K562 (cell line): Measurements from ENCODE around the gene RSPH1. TPM values are rescaled to one million over a fixed set of nuclear protein-coding genes. Genes with fewer than 3 reads are reported as not detected.

Source experiments
- ATAC-seq: fragments of 200-7000 bp; cut with Tn5 transposase; 3 replicates; pipeline ENCODE4 v1.9.1; 2020; ENCODE audit warnings: moderate library complexity
- BruUV-seq: library from RNA; stranded (reverse); fragments of 400-500 nt; replicated peaks from 2 replicates; lab custom pipeline; 2021; lab: Mats Ljungman, UMichigan
- CTCF ChIA-PET: fragments of 300-600 bp; formaldehyde crosslinking; extraction: SDS; loops from one replicate; lab custom pipeline; 2021; ENCODE audit warnings: low intra/inter-chr PET ratio; lab: Yijun Ruan, JAX
- POLR2A ChIA-PET: fragments of 300-600, 350-650 bp; sonication (Branson Sonifier 250); formaldehyde crosslinking; extraction: SDS; loops from one replicate; lab custom pipeline; 2021; ENCODE audit warnings: antibody characterized with exemption, inconsistent platforms; lab: Yijun Ruan, JAX
- DNase-seq, 4 experiments: peaks; one replicate each; pipeline versions ENCODE4 v3.0.0 to v3.0.0-alpha.2; 2011 to 2018; ENCODE audit warnings: low spot score in 3 of 4, mixed read lengths in 3 of 4; ENCODE audit errors: extremely low read depth in 1 of 4
- FAIRE-seq: peaks from 2 replicates; lab custom pipeline; 2011; peaks lifted over from hg19 to GRCh38; lab: Jason Lieb, UNC
- H2AFZ ChIP-seq: 2 replicates; pipeline ENCODE4 v1.6.0; 2011; ENCODE audit warnings: low read depth, low read length, control low read depth, inconsistent platforms
- H3K27ac ChIP-seq: fragments of 200-600 bp; 3 replicates; pipeline ENCODE4 v1.8.0; 2011; ENCODE audit warnings: low read depth, mild to moderate bottlenecking, control low read depth, inconsistent platforms, low read length, moderate library complexity, mixed read lengths; ENCODE audit errors: extremely low read depth
- H3K27me3 ChIP-seq, 2 experiments: fragments of 300-600 bp in 1 of 2; 2 replicates in 1 of 2; 3 replicates in 1 of 2; pipeline versions ENCODE4 v1.6.0 to v1.8.0; 2011; ENCODE audit warnings: inconsistent platforms in 2 of 2, low read length in 2 of 2, mild to moderate bottlenecking in 1 of 2, mixed read lengths in 1 of 2, moderate library complexity in 1 of 2; ENCODE audit not compliant: control insufficient read depth in 2 of 2, insufficient read depth in 2 of 2
- H3K36me3 ChIP-seq: fragments of 300-600 bp; 3 replicates; pipeline ENCODE4 v1.8.0; 2011; ENCODE audit warnings: mild to moderate bottlenecking, low read length, inconsistent platforms; ENCODE audit not compliant: control insufficient read depth, insufficient read depth
- H3K4me1 ChIP-seq, 2 experiments: fragments of 200-600 bp in 1 of 2; replicated peaks in 1 of 2; 2 replicates in 1 of 2; 3 replicates in 1 of 2; pipeline versions ENCODE4 v1.5.1 to v1.8.0; 2011; ENCODE audit warnings: inconsistent platforms in 2 of 2, low read length in 2 of 2, mild to moderate bottlenecking in 1 of 2, mixed read lengths in 1 of 2, moderate library complexity in 1 of 2; ENCODE audit not compliant: control insufficient read depth in 2 of 2, insufficient read depth in 2 of 2
- H3K4me2 ChIP-seq: 2 replicates; pipeline ENCODE4 v1.6.1; 2011; ENCODE audit warnings: low read length, control low read depth, inconsistent platforms, mixed read lengths; ENCODE audit not compliant: insufficient read depth
- H3K4me3 ChIP-seq: fragments of 200-600 bp; sonication (generic), shearing (Covaris generic); 2 replicates; pipeline ENCODE4 v1.5.1; 2016; ENCODE audit warnings: control low read depth, inconsistent platforms
- H3K79me2 ChIP-seq: fragments of 200-600 bp; 3 replicates; pipeline ENCODE4 v1.8.0; 2011; ENCODE audit warnings: low read length, inconsistent platforms; ENCODE audit not compliant: control insufficient read depth, insufficient read depth
- H3K9ac ChIP-seq, 2 experiments: 2 replicates each; pipeline versions ENCODE4 v1.6.0 to v1.6.1; 2011; ENCODE audit warnings: low read depth in 2 of 2, low read length in 2 of 2, control low read depth in 1 of 2, inconsistent platforms in 1 of 2, mild to moderate bottlenecking in 1 of 2, mixed read lengths in 1 of 2; ENCODE audit not compliant: insufficient read depth in 1 of 2
- H3K9me1 ChIP-seq: one replicate; pipeline ENCODE4 v1.6.0; 2011; ENCODE audit warnings: inconsistent platforms, mild to moderate bottlenecking, low read length, moderate library complexity; ENCODE audit not compliant: control insufficient read depth, insufficient read depth
- H3K9me3 ChIP-seq: replicated peaks from 2 replicates; pipeline ENCODE4 v1.5.1; 2011; ENCODE audit warnings: low read depth, low read length, inconsistent platforms; ENCODE audit not compliant: control insufficient read depth, insufficient read depth
- H4K20me1 ChIP-seq: replicated peaks from 2 replicates; pipeline ENCODE4 v1.6.1; 2011; ENCODE audit warnings: low read length, inconsistent platforms, mixed read lengths; ENCODE audit not compliant: control insufficient read depth, insufficient read depth
- BRD4 ChIP-seq: fragments of 200-600 bp; sonication (generic); IDR thresholded peaks from 2 replicates; pipeline ENCODE4 v1.6.1; 2017; ENCODE audit warnings: inconsistent platforms
- FOXK1 ChIP-seq: sonication (generic); formaldehyde crosslinking; IDR thresholded peaks from 2 replicates; pipeline ENCODE4 v1.8.0; 2022; ENCODE audit warnings: missing genetic modification reagents, mild to moderate bottlenecking, borderline replicate concordance
- HDAC1 ChIP-seq, 2 experiments: fragments of 450-650 bp; IDR thresholded peaks; 2 replicates each; pipeline ENCODE4 v1.6.1; 2016 to 2017; ENCODE audit warnings: inconsistent platforms in 1 of 2, mild to moderate bottlenecking in 1 of 2, moderate library complexity in 1 of 2
- HMG20B ChIP-seq: fragments of 250-450 bp; sonication (Bioruptor Pico); IDR thresholded peaks from 2 replicates; pipeline ENCODE4 v1.5.0; 2021; ENCODE audit warnings: mild to moderate bottlenecking
- KLF10 ChIP-seq: fragments of 250-450 bp; sonication (Bioruptor Pico); IDR thresholded peaks from 2 replicates; pipeline ENCODE4 v1.6.1; 2021; ENCODE audit warnings: matching md5 sums
- MYNN ChIP-seq, 2 experiments: sonication (generic); formaldehyde crosslinking in 1 of 2; IDR thresholded peaks; 2 replicates each; pipeline versions ENCODE4 v1.5.0 to v1.6.1; 2016 to 2020; ENCODE audit warnings: antibody characterized with exemption in 1 of 2, missing genetic modification reagents in 1 of 2
- NCOA6 ChIP-seq: fragments of 450-650 bp; IDR thresholded peaks from 2 replicates; pipeline ENCODE4 v1.6.1; 2017; ENCODE audit warnings: mild to moderate bottlenecking
- PHB2 ChIP-seq: fragments of 450-650 bp; IDR thresholded peaks from 2 replicates; pipeline ENCODE4 v1.6.1; 2017; ENCODE audit warnings: low read depth
- STAG1 ChIP-seq: sonication (generic); formaldehyde crosslinking; IDR thresholded peaks from 2 replicates; pipeline ENCODE4 v1.5.0; 2020; ENCODE audit warnings: missing genetic modification reagents, borderline replicate concordance
- TRIM24 ChIP-seq, 2 experiments: fragments of 450-650 bp; IDR thresholded peaks; 2 replicates each; pipeline ENCODE4 v1.6.1; 2016
- ZNF232 ChIP-seq: sonication (generic); formaldehyde crosslinking; IDR thresholded peaks from 2 replicates; pipeline ENCODE4 v1.8.0; 2022; ENCODE audit warnings: mild to moderate bottlenecking, missing genetic modification reagents
- ZNF316 ChIP-seq: fragments of 450-650 bp; IDR thresholded peaks from 2 replicates; pipeline ENCODE4 v1.6.1; 2016
- WGBS: fragments of 100-300 bp; shearing (Covaris generic); methylation state at CpG from one replicate; pipeline ENCODE4 v1.1.6; 2016; ENCODE audit warnings: low coverage, mixed read lengths; ENCODE audit not compliant: insufficient coverage; ENCODE audit errors: missing lambda C conversion rate; 5-methylcytosine and 5-hydroxymethylcytosine counted together
- in situ Hi-C: fragments of 300-500 bp; cut with MboI; formaldehyde crosslinking; loops from 4 replicates; pipeline ENCODE4 v1.15.0; 2018; ENCODE audit warnings: inconsistent platforms, mixed read lengths
- intact Hi-C: fragments of 100-400 bp; cut with micrococcal nuclease; formaldehyde crosslinking; loops from 2 replicates; pipeline ENCODE4 v1.14.2; 2022
- polyA plus RNA-seq, 8 experiments: library from polyadenylated mRNA; depleted of rRNA in 4 of 8; stranded (reverse) in 5 of 8; unstranded in 3 of 8; fragments of >200 nt; fragmentation: Nextera tagmentation in 2 of 8; fragmentation: Illumina TruSeq in 1 of 8; extraction: Ambion mirVana in 2 of 8; extraction: Trizol in 1 of 8; gene quantifications; 2 replicates each; pipeline versions ENCODE4 v1.2.1 to v1.2.3, GENCODE V29; 2011 to 2014; ENCODE audit warnings: inconsistent platforms in 1 of 8, missing spikeins in 1 of 8
- total RNA-seq, 7 experiments: library from RNA; depleted of rRNA in 6 of 7; stranded (reverse); fragments of >200 nt in 6 of 7; fragmentation: Illumina TruSeq in 2 of 7; extraction: Trizol in 2 of 7; gene quantifications; 2 replicates each; pipeline versions ENCODE4 v1.2.1 to v1.2.3, GENCODE V29; 2011 to 2021; ENCODE audit warnings: low replicate concordance in 1 of 7
- TF ChIP-seq, protein P1 (sequence below), 2 experiments: fragments of 150-350 bp in 1 of 2; IDR thresholded peaks; 2 replicates each; pipeline ENCODE4 v1.6.1; 2012 to 2016; ENCODE audit warnings: low read depth in 2 of 2, low read length in 2 of 2, mild to moderate bottlenecking in 1 of 2, moderate library complexity in 1 of 2

The RSPH1 gene
- total and polyA plus RNA-seq, 9 of the 15 experiments (the other 6 are each of a cell fraction or from before 2014, with no cell fraction given): 0.17 TPM; not detected in 8

DNA sequence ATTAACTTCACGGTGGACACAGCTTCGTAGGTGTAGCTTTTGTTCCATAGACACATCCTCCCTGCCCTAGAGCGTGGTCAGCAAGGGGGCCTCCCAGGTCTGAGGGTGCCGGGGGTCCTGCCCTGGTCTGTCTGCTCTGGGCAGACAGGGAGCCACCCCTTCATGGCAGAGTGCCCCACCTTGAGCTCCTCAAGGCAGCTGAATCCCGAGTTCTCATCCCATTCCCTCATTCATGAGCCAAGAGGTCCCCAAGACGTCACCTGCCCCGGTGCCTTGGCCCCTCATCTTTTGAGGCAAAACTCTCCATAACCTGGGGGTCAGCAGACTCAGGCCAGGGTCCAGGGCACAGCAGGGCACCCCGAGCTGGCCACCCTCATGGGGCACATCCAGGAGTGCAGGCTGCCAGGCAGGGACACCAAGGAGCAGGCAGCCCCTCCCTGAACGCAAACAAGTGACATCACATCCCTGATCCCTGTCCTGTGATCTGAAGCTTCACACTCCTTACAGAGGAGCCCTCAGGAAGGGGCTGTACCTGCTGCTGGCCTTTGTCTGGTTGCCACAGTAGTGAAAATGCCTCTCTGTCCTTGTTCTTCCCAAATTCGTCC lies 69.0 kb downstream of the RSPH1 start:
- in situ Hi-C loops: no loop called here
- H3K9ac ChIP-seq: no peak overlapping the region
- H3K4me1 ChIP-seq: peaks cover 0 to 17% of the 10 kb centered on the region in 2 experiments; a peak in 2 of 5 replicates
- WGBS: 22% methylated on average over 10 of the region's 10 CpGs
- ChIA-PET CTCF (no interaction called here), POLR2A (interaction anchor here (1.0 kb wide), 1 partner anchor 14 kb away, joined by 6 read pairs; no protein-coding TSS in a partner anchor)
- intact Hi-C loops: no loop called here
- H4K20me1 ChIP-seq: peaks cover 3% of the 10 kb centered on the region
- DNase-seq (no peak), FAIRE-seq (no peak), ATAC-seq (no peak)
- BruUV-seq: no TSS peak
- no peak overlapping the region for H3K4me2 ChIP-seq
- no peaks in the 10 kb centered on the region for H3K79me2 ChIP-seq
- TF ChIP-seq TRIM24 (IDR thresholded peaks at IDR 0.05) (no peak), NCOA6 (no peak), KLF10 (no peak), HMG20B (no peak), ZNF316 (no peak), HDAC1 (IDR thresholded peaks at IDR 0.05) (no peak), BRD4 (no peak), MYNN (IDR thresholded peaks at IDR 0.05) (no peak), MYNN (CRISPR knock-in tag; IDR thresholded peaks at IDR 0.05) (no peak), FOXK1 (CRISPR knock-in tag) (no peak), PHB2 (no peak), ZNF232 (CRISPR knock-in tag) (no peak), STAG1 (CRISPR knock-in tag) (no peak)
- TF ChIP-seq, protein P1, sequence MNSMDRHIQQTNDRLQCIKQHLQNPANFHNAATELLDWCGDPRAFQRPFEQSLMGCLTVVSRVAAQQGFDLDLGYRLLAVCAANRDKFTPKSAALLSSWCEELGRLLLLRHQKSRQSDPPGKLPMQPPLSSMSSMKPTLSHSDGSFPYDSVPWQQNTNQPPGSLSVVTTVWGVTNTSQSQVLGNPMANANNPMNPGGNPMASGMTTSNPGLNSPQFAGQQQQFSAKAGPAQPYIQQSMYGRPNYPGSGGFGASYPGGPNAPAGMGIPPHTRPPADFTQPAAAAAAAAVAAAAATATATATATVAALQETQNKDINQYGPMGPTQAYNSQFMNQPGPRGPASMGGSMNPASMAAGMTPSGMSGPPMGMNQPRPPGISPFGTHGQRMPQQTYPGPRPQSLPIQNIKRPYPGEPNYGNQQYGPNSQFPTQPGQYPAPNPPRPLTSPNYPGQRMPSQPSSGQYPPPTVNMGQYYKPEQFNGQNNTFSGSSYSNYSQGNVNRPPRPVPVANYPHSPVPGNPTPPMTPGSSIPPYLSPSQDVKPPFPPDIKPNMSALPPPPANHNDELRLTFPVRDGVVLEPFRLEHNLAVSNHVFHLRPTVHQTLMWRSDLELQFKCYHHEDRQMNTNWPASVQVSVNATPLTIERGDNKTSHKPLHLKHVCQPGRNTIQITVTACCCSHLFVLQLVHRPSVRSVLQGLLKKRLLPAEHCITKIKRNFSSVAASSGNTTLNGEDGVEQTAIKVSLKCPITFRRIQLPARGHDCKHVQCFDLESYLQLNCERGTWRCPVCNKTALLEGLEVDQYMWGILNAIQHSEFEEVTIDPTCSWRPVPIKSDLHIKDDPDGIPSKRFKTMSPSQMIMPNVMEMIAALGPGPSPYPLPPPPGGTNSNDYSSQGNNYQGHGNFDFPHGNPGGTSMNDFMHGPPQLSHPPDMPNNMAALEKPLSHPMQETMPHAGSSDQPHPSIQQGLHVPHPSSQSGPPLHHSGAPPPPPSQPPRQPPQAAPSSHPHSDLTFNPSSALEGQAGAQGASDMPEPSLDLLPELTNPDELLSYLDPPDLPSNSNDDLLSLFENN (IDR thresholded peaks at IDR 0.05; ENCODE audit: low read depth in 2 of 2, low read length in 2 of 2): no peak
- H3K36me3 ChIP-seq: no peaks in the 10 kb centered on the region
- H3K9me3 ChIP-seq: no peaks in the 10 kb centered on the region
- H3K27me3 ChIP-seq: peaks cover 3 to 19% of the 10 kb centered on the region in 2 experiments; a peak in 2 of 5 replicates
- no peaks in the 10 kb centered on the region for H3K9me1 ChIP-seq
- H3K4me3 ChIP-seq: no peak overlapping the region
- no peak overlapping the region for H2AFZ ChIP-seq
- no peak overlapping the region for H3K27ac ChIP-seq
